Hepatocyte (in vitro differentiated cells): ENCODE data around the gene DMGDH. TPM values are rescaled to one million over a fixed set of nuclear protein-coding genes. Genes with fewer than 3 reads are reported as not detected.

Source experiments
- DNase-seq: peaks from one replicate; pipeline ENCODE4 v3.0.0-alpha.2; 2016; ENCODE audit warnings: low spot score
- H2AFZ ChIP-seq: fragments of 200-600 bp; sonication (generic); 2 replicates; pipeline ENCODE4 v1.6.0; 2016; ENCODE audit warnings: antibody characterized with exemption, mild to moderate bottlenecking
- H3K27ac ChIP-seq: fragments of 200-600 bp; sonication (generic); 2 replicates; pipeline ENCODE4 v1.5.1; 2016; ENCODE audit warnings: mild to moderate bottlenecking
- H3K27me3 ChIP-seq: fragments of 200-600 bp; sonication (generic); 2 replicates; pipeline ENCODE4 v1.6.1; 2016
- H3K36me3 ChIP-seq: fragments of 200-600 bp; sonication (generic); replicated peaks from 2 replicates; pipeline ENCODE4 v1.5.1; 2016; ENCODE audit warnings: low read depth; ENCODE audit not compliant: insufficient read depth
- H3K4me1 ChIP-seq: fragments of 200-600 bp; sonication (generic); 2 replicates; pipeline ENCODE4 v1.5.1; 2016; ENCODE audit warnings: mild to moderate bottlenecking, moderate library complexity; ENCODE audit not compliant: insufficient read depth
- H3K4me2 ChIP-seq: fragments of 200-600 bp; sonication (generic); 2 replicates; pipeline ENCODE4 v1.6.0; 2016
- H3K4me3 ChIP-seq: fragments of 200-600 bp; sonication (generic); 2 replicates; pipeline ENCODE4 v1.5.1; 2016; ENCODE audit warnings: mild to moderate bottlenecking
- H3K79me2 ChIP-seq: fragments of 200-600 bp; sonication (generic); 2 replicates; pipeline ENCODE4 v1.6.0; 2017; ENCODE audit warnings: mild to moderate bottlenecking
- H3K9me2 ChIP-seq: fragments of 200-600 bp; sonication (generic); replicated peaks from 2 replicates; pipeline ENCODE4 v1.6.0; 2017; ENCODE audit warnings: mild to moderate bottlenecking; ENCODE audit not compliant: insufficient read depth
- H3K9me3 ChIP-seq: fragments of 200-600 bp; sonication (generic); 2 replicates; pipeline ENCODE4 v1.5.1; 2016; ENCODE audit warnings: low read depth, mild to moderate bottlenecking
- H4K20me1 ChIP-seq: fragments of 200-600 bp; sonication (generic); 2 replicates; pipeline ENCODE4 v1.6.0; 2016; ENCODE audit warnings: mild to moderate bottlenecking; ENCODE audit not compliant: insufficient read depth, poor library complexity, severe bottlenecking
- CTCF ChIP-seq: fragments of 200-600 bp; sonication (generic); IDR thresholded peaks from 2 replicates; pipeline ENCODE4 v1.5.1; 2016; ENCODE audit warnings: antibody characterized with exemption, mild to moderate bottlenecking; ENCODE audit not compliant: poor library complexity
- EZH2 ChIP-seq: fragments of 200-600 bp; sonication (generic); IDR thresholded peaks from 2 replicates; pipeline ENCODE4 v1.6.1; 2016; ENCODE audit warnings: antibody characterized with exemption, mild to moderate bottlenecking, borderline replicate concordance
- EZH2phosphoT487 ChIP-seq: fragments of 200-600 bp; sonication (generic); IDR thresholded peaks from one replicate; pipeline ENCODE4 v1.6.1; 2018; ENCODE audit warnings: antibody characterized with exemption, mild to moderate bottlenecking, low read depth, moderate library complexity; ENCODE audit not compliant: unreplicated experiment, severe bottlenecking
- WGBS: methylation state at CpG from one replicate; pipeline ENCODE4 v1.1.6; 2016; ENCODE audit warnings: low lambda C conversion rate; ENCODE audit errors: missing lambda C conversion rate; 5-methylcytosine and 5-hydroxymethylcytosine counted together
- polyA plus RNA-seq: library from polyadenylated mRNA; unstranded; fragments of >200 nt; fragmentation: Nextera tagmentation; extraction: Ambion mirVana; gene quantifications from 2 replicates; pipeline ENCODE4 v1.2.1, GENCODE V29; 2016
- total RNA-seq: library from RNA; depleted of rRNA; stranded (reverse); fragments of >200 nt; gene quantifications from 2 replicates; pipeline ENCODE4 v1.2.3, GENCODE V29; 2014

DMGDH gene
- total and polyA plus RNA-seq, 2 experiments from 2014 or later, result 0.87 TPM

- Histone ChIP-seq H2AFZ (no peak overlapping the region), H4K20me1 (no peaks in the 10 kb centered on the region), H3K4me1 (no peaks in the 10 kb centered on the region), H3K9me2 (no peaks in the 10 kb centered on the region), H3K4me3 (no peak overlapping the region), H3K79me2 (no peaks in the 10 kb centered on the region), H3K9me3 (no peaks in the 10 kb centered on the region), H3K36me3 (no peaks in the 10 kb centered on the region), H3K27me3 (no peaks in the 10 kb centered on the region), H3K4me2 (no peak overlapping the region), H3K27ac (no peak overlapping the region)
- no peak for DNase-seq
- 86% methylated on average over 6 of the region's 6 CpGs for WGBS
- no peak for TF ChIP-seq EZH2
- TF ChIP-seq CTCF, result no peak
- TF ChIP-seq EZH2phosphoT487, result no peak
Observed at GRCh38 chr5:79005936-79006631, 63.4 kb downstream of the DMGDH start.

GRCh38 chr5:79005151-79005550, 64.3 kb downstream of the DMGDH start:
- Histone ChIP-seq H3K9me2 (no peaks in the 10 kb centered on the region), H3K4me3 (no peak overlapping the region), H3K9me3 (no peaks in the 10 kb centered on the region), H3K79me2 (no peaks in the 10 kb centered on the region), H3K4me1 (no peaks in the 10 kb centered on the region), H3K27me3 (no peaks in the 10 kb centered on the region), H3K36me3 (no peaks in the 10 kb centered on the region), H3K4me2 (no peak overlapping the region), H4K20me1 (no peaks in the 10 kb centered on the region), H2AFZ (no peak overlapping the region), H3K27ac (no peak overlapping the region)
- no peak for DNase-seq
- TF ChIP-seq CTCF (no peak), EZH2phosphoT487 (no peak), EZH2 (no peak)
- 70% methylated on average over 4 of the region's 4 CpGs for WGBS

- no peak overlapping the region for H3K4me2 ChIP-seq
- no peaks in the 10 kb centered on the region for H3K36me3 ChIP-seq
- no peaks in the 10 kb centered on the region for H4K20me1 ChIP-seq
- WGBS, result 60% methylated on average over 1 of the region's 1 CpG
- no peak overlapping the region for H2AFZ ChIP-seq
- no peaks in the 10 kb centered on the region for H3K9me3 ChIP-seq
- no peaks in the 10 kb centered on the region for H3K4me1 ChIP-seq
- no peak overlapping the region for H3K4me3 ChIP-seq
- peak overlapping the region; percentile 17 for H3K27ac ChIP-seq
- DNase-seq, result no peak
- H3K27me3 ChIP-seq, result no peaks in the 10 kb centered on the region
- H3K9me2 ChIP-seq, result no peaks in the 10 kb centered on the region
- TF ChIP-seq CTCF (no peak), EZH2phosphoT487 (no peak), EZH2 (no peak)
- H3K79me2 ChIP-seq, result no peaks in the 10 kb centered on the region
Observed at GRCh38 chr5:79002374-79002773, 67.1 kb downstream of the DMGDH start.

- no peak overlapping the region for H3K4me2 ChIP-seq
- no peaks in the 10 kb centered on the region for H3K79me2 ChIP-seq
- H3K36me3 ChIP-seq, result no peaks in the 10 kb centered on the region
- no peaks in the 10 kb centered on the region for H4K20me1 ChIP-seq
- H2AFZ ChIP-seq, result peak overlapping the region; percentile 16
- no peak overlapping the region for H3K4me3 ChIP-seq
- H3K4me1 ChIP-seq, result no peaks in the 10 kb centered on the region
- no peak for DNase-seq
- TF ChIP-seq CTCF, result no peak
- TF ChIP-seq EZH2phosphoT487, result no peak
- TF ChIP-seq EZH2, result no peak
- H3K27me3 ChIP-seq, result no peaks in the 10 kb centered on the region
- H3K9me3 ChIP-seq, result no peaks in the 10 kb centered on the region
- H3K9me2 ChIP-seq, result no peaks in the 10 kb centered on the region
- H3K27ac ChIP-seq, result peak overlapping the region; percentile 17
Observed at GRCh38 chr5:79001471-79001870, 68.0 kb downstream of the DMGDH start.
